H9 (cell line): ENCODE results near the gene CHN2. TPM values are rescaled to one million over a fixed set of nuclear protein-coding genes. Genes with fewer than 3 reads are reported as not detected.

Source experiments
- DNase-seq: peaks from one replicate; pipeline ENCODE4 v3.0.0-alpha.2; 2017
- H2AFZ ChIP-seq: one replicate; pipeline ENCODE4 v1.6.1; 2013; ENCODE audit warnings: mild to moderate bottlenecking, low read length, control low read depth, moderate library complexity
- H2AK5ac ChIP-seq: 2 replicates; pipeline ENCODE4 v1.6.1; 2013; ENCODE audit warnings: low read length, control low read depth, mixed read lengths; ENCODE audit not compliant: insufficient read length
- H2BK120ac ChIP-seq: one replicate; pipeline ENCODE4 v1.6.1; 2013; ENCODE audit warnings: low read depth, mild to moderate bottlenecking, low read length, control low read depth, inconsistent platforms; ENCODE audit not compliant: poor library complexity, severe bottlenecking
- H2BK12ac ChIP-seq: 2 replicates; pipeline ENCODE4 v1.6.1; 2013; ENCODE audit warnings: low read length, control low read depth, mixed read lengths, low read depth; ENCODE audit not compliant: insufficient read length
- H2BK15ac ChIP-seq: 2 replicates; pipeline ENCODE4 v1.6.1; 2013; ENCODE audit warnings: low read depth, low read length, control low read depth
- H2BK20ac ChIP-seq: one replicate; pipeline ENCODE4 v1.6.1; 2013; ENCODE audit warnings: low read depth, mild to moderate bottlenecking, low read length, control low read depth, inconsistent platforms; ENCODE audit not compliant: poor library complexity, severe bottlenecking
- H2BK5ac ChIP-seq: 2 replicates; pipeline ENCODE4 v1.6.1; 2013; ENCODE audit warnings: low read length, control low read depth, mixed read lengths; ENCODE audit not compliant: insufficient read length
- H3K14ac ChIP-seq: 2 replicates; pipeline ENCODE4 v1.6.1; 2013; ENCODE audit warnings: low read length, control low read depth; ENCODE audit not compliant: insufficient read depth
- H3K18ac ChIP-seq: 2 replicates; pipeline ENCODE4 v1.6.1; 2013; ENCODE audit warnings: low read depth, mild to moderate bottlenecking, mixed read lengths, low read length, control low read depth; ENCODE audit not compliant: insufficient read length
- H3K23ac ChIP-seq: 2 replicates; pipeline ENCODE4 v1.6.1; 2013; ENCODE audit warnings: low read length, control low read depth, mixed read lengths, low read depth; ENCODE audit not compliant: insufficient read length
- H3K23me2 ChIP-seq: 2 replicates; pipeline ENCODE4 v1.6.1; 2013; ENCODE audit warnings: low read depth, mild to moderate bottlenecking, mixed read lengths, low read length, control low read depth; ENCODE audit not compliant: insufficient read length, poor library complexity, severe bottlenecking
- H3K27ac ChIP-seq: 2 replicates; pipeline ENCODE4 v1.5.1; 2013; ENCODE audit warnings: low read length, control low read depth, mixed read lengths, low read depth; ENCODE audit not compliant: insufficient read length
- H3K27me3 ChIP-seq: 2 replicates; pipeline ENCODE4 v1.6.1; 2013; ENCODE audit warnings: low read length, control low read depth, inconsistent platforms; ENCODE audit not compliant: insufficient read depth
- H3K4ac ChIP-seq: 2 replicates; pipeline ENCODE4 v1.6.1; 2013; ENCODE audit warnings: low read depth, mild to moderate bottlenecking, control low read depth, inconsistent platforms, low read length, moderate library complexity
- H3K4me1 ChIP-seq: 2 replicates; pipeline ENCODE4 v1.6.1; 2013; ENCODE audit warnings: low read length, control low read depth, inconsistent platforms; ENCODE audit not compliant: insufficient read depth
- H3K4me2 ChIP-seq: 2 replicates; pipeline ENCODE4 v1.6.1; 2013; ENCODE audit warnings: low read length, control low read depth, mixed read lengths; ENCODE audit not compliant: insufficient read length, insufficient read depth
- H3K56ac ChIP-seq: 2 replicates; pipeline ENCODE4 v1.6.1; 2013; ENCODE audit warnings: low read depth, mild to moderate bottlenecking, mixed read lengths, low read length, control low read depth; ENCODE audit not compliant: insufficient read length
- H3K79me1 ChIP-seq: 2 replicates; pipeline ENCODE4 v1.6.1; 2013; ENCODE audit warnings: low read depth, mild to moderate bottlenecking, moderate library complexity, low read length, control low read depth, inconsistent platforms; ENCODE audit not compliant: insufficient read depth, poor library complexity, severe bottlenecking
- H3K79me2 ChIP-seq: 2 replicates; pipeline ENCODE4 v1.6.1; 2013; ENCODE audit warnings: low read length, control low read depth, inconsistent platforms; ENCODE audit not compliant: insufficient read depth
- H3K9ac ChIP-seq: 2 replicates; pipeline ENCODE4 v1.6.1; 2013; ENCODE audit warnings: low read length, control low read depth, mixed read lengths; ENCODE audit not compliant: insufficient read length; ENCODE audit errors: extremely low read depth
- H3K9me3 ChIP-seq: one replicate; pipeline ENCODE4 v1.6.1; 2013; ENCODE audit warnings: low read depth, low read length, inconsistent platforms; ENCODE audit not compliant: control insufficient read depth
- H3T11ph ChIP-seq: one replicate; pipeline ENCODE4 v1.6.1; 2013; ENCODE audit warnings: mild to moderate bottlenecking, low read length, control low read depth, inconsistent platforms
- H4K20me1 ChIP-seq: one replicate; pipeline ENCODE4 v1.6.1; 2013; ENCODE audit not compliant: control insufficient read depth, insufficient read length, insufficient read depth
- H4K5ac ChIP-seq: 2 replicates; pipeline ENCODE4 v1.6.1; 2013; ENCODE audit warnings: low read depth, mild to moderate bottlenecking, mixed read lengths, low read length, control low read depth; ENCODE audit not compliant: insufficient read length
- H4K8ac ChIP-seq: replicated peaks from 2 replicates; pipeline ENCODE4 v1.6.1; 2013; ENCODE audit warnings: low read length, control low read depth, mixed read lengths, low read depth; ENCODE audit not compliant: insufficient read length
- H4K91ac ChIP-seq: 2 replicates; pipeline ENCODE4 v1.6.1; 2013; ENCODE audit warnings: low read depth, mild to moderate bottlenecking, moderate library complexity, mixed read lengths, low read length, control low read depth; ENCODE audit not compliant: insufficient read length
- H3K27ac Mint-ChIP-seq, 3 experiments: 2 replicates in 2 of 3; 3 replicates in 1 of 3; pipeline ENCODE4 v1.8.0; 2020 to 2021; ENCODE audit warnings: mixed read lengths in 3 of 3, mild to moderate bottlenecking in 1 of 3, moderate library complexity in 1 of 3
- H3K27me3 Mint-ChIP-seq: 2 replicates; pipeline ENCODE4 v1.8.0; 2021; ENCODE audit warnings: low read depth, mild to moderate bottlenecking, moderate library complexity, mixed read lengths
- H3K36me3 Mint-ChIP-seq, 3 experiments: 2 replicates in 2 of 3; 3 replicates in 1 of 3; pipeline ENCODE4 v1.8.0; 2020 to 2021; ENCODE audit warnings: low read depth in 3 of 3, mixed read lengths in 3 of 3; ENCODE audit not compliant: insufficient read depth in 1 of 3
- H3K4me1 Mint-ChIP-seq, 2 experiments: 2 replicates each; pipeline ENCODE4 v1.8.0; 2020; ENCODE audit warnings: mixed read lengths in 2 of 2
- H3K4me3 Mint-ChIP-seq, 2 experiments: 2 replicates in 1 of 2; 3 replicates in 1 of 2; pipeline ENCODE4 v1.8.0; 2020 to 2021; ENCODE audit warnings: mild to moderate bottlenecking in 2 of 2, mixed read lengths in 2 of 2, moderate library complexity in 1 of 2
- H3K9me3 Mint-ChIP-seq, 2 experiments: 2 replicates in 1 of 2; 3 replicates in 1 of 2; pipeline ENCODE4 v1.8.0; 2020; ENCODE audit warnings: mild to moderate bottlenecking in 2 of 2, mixed read lengths in 2 of 2, moderate library complexity in 1 of 2
- WGBS: extraction: QIAGEN DNeasy Blood & Tissue Kit; methylation state at CpG from one replicate; pipeline ENCODE4 v1.1.7; 2013; ENCODE audit warnings: missing lambda C conversion rate, low lambda C conversion rate, mixed read lengths; ENCODE audit not compliant: insufficient read length; ENCODE audit errors: extremely low coverage; 5-methylcytosine and 5-hydroxymethylcytosine counted together
- total RNA-seq: library from RNA; stranded (reverse); gene quantifications from 2 replicates; pipeline ENCODE4 v1.2.1, GENCODE V29; 2021
- TF ChIP-seq, protein P1 (sequence below): fragments of 200-600 bp; sonication (generic); conservative IDR thresholded peaks from 3 replicates; pipeline ENCODE4 v1.8.0; 2021; ENCODE audit warnings: antibody characterized with exemption, mild to moderate bottlenecking

The CHN2 gene
- total RNA-seq, 1 experiment from 2014 or later = 3.3 TPM

DNA sequence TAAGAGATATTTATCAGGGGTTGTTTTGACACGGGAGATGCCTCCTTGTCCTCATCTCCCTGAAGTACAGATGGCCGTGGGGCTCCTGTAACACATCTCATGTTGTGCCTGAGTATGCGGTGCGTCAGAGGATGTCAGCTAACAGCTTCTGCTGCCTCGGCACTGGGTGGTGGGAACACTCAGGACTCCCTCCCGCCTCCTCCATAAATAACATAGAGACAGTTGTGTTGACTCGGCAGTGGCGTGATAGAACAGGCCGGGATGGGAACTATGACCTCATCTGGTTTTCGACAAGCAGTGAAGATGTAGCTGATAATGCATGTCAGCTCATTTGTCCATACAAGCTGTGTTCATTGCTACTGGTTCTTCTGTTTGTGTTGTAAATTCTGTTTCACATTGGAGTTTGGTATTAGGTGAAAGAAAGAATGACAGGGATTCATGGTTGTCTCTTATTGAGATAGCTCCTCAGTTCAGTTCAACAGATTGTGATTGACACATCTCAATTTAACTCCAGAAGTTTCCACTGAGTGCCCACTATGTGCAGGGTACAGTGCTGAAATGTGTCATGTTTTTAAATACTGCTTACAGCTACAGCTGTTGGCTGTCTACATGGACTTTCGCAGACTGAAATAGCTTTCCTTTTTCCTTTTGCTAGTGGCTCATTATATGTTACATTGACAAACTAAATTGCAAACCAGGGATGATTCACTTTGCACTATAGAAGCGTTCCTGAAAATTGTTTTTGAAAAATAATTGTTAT lies 87.4 kb downstream of the CHN2 start:
- Mint-ChIP-seq H3K27me3 (peaks cover 1% of the 10 kb centered on the region; the same call in 1 of the 2 replicates), H3K4me3 (no peak overlapping the region), H3K4me1 (peaks cover 20 to 21% of the 10 kb centered on the region in 2 experiments), H3K36me3 (no peaks in the 10 kb centered on the region), H3K9me3 (no peaks in the 10 kb centered on the region), H3K27ac (no peak overlapping the region)
- Histone ChIP-seq H4K8ac (no peak overlapping the region), H2BK20ac (no peak overlapping the region), H3K27me3 (no peaks in the 10 kb centered on the region), H2AK5ac (no peak overlapping the region), H3K4me1 (peaks cover 8% of the 10 kb centered on the region; the same call in 1 of the 2 replicates), H3K4ac (no peak overlapping the region), H2BK12ac (no peak overlapping the region), H3K79me2 (no peaks in the 10 kb centered on the region), H3K4me2 (no peak overlapping the region), H2BK5ac (no peak overlapping the region), H4K20me1 (no peaks in the 10 kb centered on the region), H2AFZ (no peak overlapping the region), H3K56ac (no peak overlapping the region), H3K14ac (no peak overlapping the region), H3K18ac (no peak overlapping the region), H3K27ac (no peak overlapping the region), H3K79me1 (no peaks in the 10 kb centered on the region), H3K23ac (no peak overlapping the region), H4K91ac (no peak overlapping the region), H2BK120ac (no peak overlapping the region), H4K5ac (no peak overlapping the region), H3K9ac (no peak overlapping the region), H3K9me3 (no peaks in the 10 kb centered on the region), H2BK15ac (no peak overlapping the region), H3T11ph (no peak overlapping the region), H3K23me2 (no peaks in the 10 kb centered on the region)
- DNase-seq = no peak
- TF ChIP-seq, protein P1, sequence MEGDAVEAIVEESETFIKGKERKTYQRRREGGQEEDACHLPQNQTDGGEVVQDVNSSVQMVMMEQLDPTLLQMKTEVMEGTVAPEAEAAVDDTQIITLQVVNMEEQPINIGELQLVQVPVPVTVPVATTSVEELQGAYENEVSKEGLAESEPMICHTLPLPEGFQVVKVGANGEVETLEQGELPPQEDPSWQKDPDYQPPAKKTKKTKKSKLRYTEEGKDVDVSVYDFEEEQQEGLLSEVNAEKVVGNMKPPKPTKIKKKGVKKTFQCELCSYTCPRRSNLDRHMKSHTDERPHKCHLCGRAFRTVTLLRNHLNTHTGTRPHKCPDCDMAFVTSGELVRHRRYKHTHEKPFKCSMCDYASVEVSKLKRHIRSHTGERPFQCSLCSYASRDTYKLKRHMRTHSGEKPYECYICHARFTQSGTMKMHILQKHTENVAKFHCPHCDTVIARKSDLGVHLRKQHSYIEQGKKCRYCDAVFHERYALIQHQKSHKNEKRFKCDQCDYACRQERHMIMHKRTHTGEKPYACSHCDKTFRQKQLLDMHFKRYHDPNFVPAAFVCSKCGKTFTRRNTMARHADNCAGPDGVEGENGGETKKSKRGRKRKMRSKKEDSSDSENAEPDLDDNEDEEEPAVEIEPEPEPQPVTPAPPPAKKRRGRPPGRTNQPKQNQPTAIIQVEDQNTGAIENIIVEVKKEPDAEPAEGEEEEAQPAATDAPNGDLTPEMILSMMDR = no peak
- no CpG with 5 or more reads among the region's 12 CpGs for WGBS
